ENCODE results near the gene SIRT1. TPM values are rescaled to one million over a fixed set of nuclear protein-coding genes. Genes with fewer than 3 reads are reported as not detected.

SIRT1 gene
- polyA plus RNA-seq, 1 donor (not counting 4 experiments of a cell fraction or from before 2014, with no cell fraction given) = 9.8 TPM

GRCh38 chr10:67955614-67956013 is 71.2 kb downstream of the SIRT1 start:
- H3K9me3 ChIP-seq (ENCODE audit: control insufficient read depth, low read depth, low read length) = no peaks in the 10 kb centered on the region
- H3K4me3 ChIP-seq (ENCODE audit: control insufficient read depth in 2 of 3, extremely low read depth in 1 of 3, insufficient read depth in 2 of 3, low read depth in 1 of 3, low read length in 3 of 3) = no peak overlapping the region
- no peak overlapping the region for H3K4me2 ChIP-seq (ENCODE audit: control insufficient read depth, extremely low read depth, insufficient read depth, low read depth, low read length)
- H2AFZ ChIP-seq (ENCODE audit: control insufficient read depth, low read length) = no peak overlapping the region
- no peaks in the 10 kb centered on the region for H4K20me1 ChIP-seq (ENCODE audit: control insufficient read depth, extremely low read depth, insufficient read depth, low read length)
- H3K4me1 ChIP-seq (ENCODE audit: control insufficient read depth, extremely low read depth, insufficient read depth, low read length) = no peaks in the 10 kb centered on the region
- peaks cover 6 to 7% of the 10 kb centered on the region in 2 experiments for H3K36me3 ChIP-seq (ENCODE audit: control insufficient read depth in 2 of 2, extremely low read depth in 1 of 2, insufficient read depth in 2 of 2, low read length in 2 of 2)
- no peak for FAIRE-seq
- H3K9ac ChIP-seq (ENCODE audit: control insufficient read depth, extremely low read depth, insufficient read depth, low read length) = no peak overlapping the region
- H3K9me1 ChIP-seq (ENCODE audit: control insufficient read depth, extremely low read depth, insufficient read depth, low read length) = no peaks in the 10 kb centered on the region
- no peaks in the 10 kb centered on the region for H3K27me3 ChIP-seq (ENCODE audit: control insufficient read depth, extremely low read depth, insufficient read depth, low read length)
- dilution Hi-C loops (cut with MboI; ENCODE audit: extremely low pct_ligation_motif_present, low sequenced_read_pairs) = no loop called here
- no peaks in the 10 kb centered on the region for H3K79me2 ChIP-seq (ENCODE audit: control insufficient read depth, insufficient read depth, low read length)
- no peak for TF ChIP-seq CTCF (optimal IDR thresholded peaks at IDR 0.05 in 1 of 3, IDR thresholded peaks at IDR 0.05 in 1 of 3, conservative IDR thresholded peaks at IDR 0.05 in 1 of 3; ENCODE audit: extremely low read depth in 1 of 3, insufficient read depth in 2 of 3, low read length in 3 of 3)
- no peak for TF ChIP-seq EZH2 (IDR thresholded peaks at IDR 0.05; ENCODE audit: low read length)
- no peak overlapping the region for H3K27ac ChIP-seq (ENCODE audit: control insufficient read depth, insufficient read depth, low read length)
- DNase-seq (ENCODE audit: low read depth, low spot score) = no peak

DNA sequence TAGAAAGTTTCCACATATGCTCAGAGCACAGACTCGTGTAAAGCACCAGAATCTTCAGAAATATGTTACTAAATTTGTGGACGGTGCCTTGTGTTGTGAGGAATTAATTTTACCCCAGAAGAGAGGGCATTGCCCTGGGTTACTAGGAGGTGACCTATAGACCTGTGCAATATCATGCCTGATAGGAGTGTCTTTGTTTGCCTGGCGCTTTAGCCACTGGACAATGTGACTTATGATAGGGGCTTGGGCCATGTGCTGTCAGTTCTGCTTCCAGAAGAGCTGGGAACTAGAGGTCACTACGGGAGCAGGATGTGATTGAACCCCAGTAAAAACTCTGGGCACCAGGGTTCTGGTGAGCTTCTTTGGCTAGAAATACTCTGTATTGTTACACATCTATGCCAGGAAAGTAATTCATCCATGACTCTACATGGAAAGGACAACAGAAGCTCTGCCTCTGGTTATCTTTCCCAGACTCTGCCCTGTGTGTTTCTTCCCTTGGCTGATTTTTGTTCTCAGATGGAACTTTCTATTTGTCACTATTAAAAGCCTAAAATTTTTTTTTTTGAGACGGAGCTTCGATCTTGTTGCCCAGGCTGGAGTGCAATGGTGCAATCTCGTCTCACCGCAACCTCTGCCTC is 75.5 kb downstream of the SIRT1 start:
- no peak for TF ChIP-seq CTCF (optimal IDR thresholded peaks at IDR 0.05 in 1 of 3, IDR thresholded peaks at IDR 0.05 in 1 of 3, conservative IDR thresholded peaks at IDR 0.05 in 1 of 3; ENCODE audit: extremely low read depth in 1 of 3, insufficient read depth in 2 of 3, low read length in 3 of 3)
- TF ChIP-seq EZH2 (IDR thresholded peaks at IDR 0.05; ENCODE audit: low read length) = no peak
- Histone ChIP-seq H3K9ac (ENCODE audit: control insufficient read depth, extremely low read depth, insufficient read depth, low read length) (no peak overlapping the region), H3K36me3 (ENCODE audit: control insufficient read depth in 2 of 2, extremely low read depth in 1 of 2, insufficient read depth in 2 of 2, low read length in 2 of 2) (peaks cover under 1 to 8% of the 10 kb centered on the region in 2 experiments), H3K79me2 (ENCODE audit: control insufficient read depth, insufficient read depth, low read length) (no peaks in the 10 kb centered on the region), H3K9me1 (ENCODE audit: control insufficient read depth, extremely low read depth, insufficient read depth, low read length) (no peaks in the 10 kb centered on the region), H3K27me3 (ENCODE audit: control insufficient read depth, extremely low read depth, insufficient read depth, low read length) (no peaks in the 10 kb centered on the region), H3K4me3 (ENCODE audit: control insufficient read depth in 2 of 3, extremely low read depth in 1 of 3, insufficient read depth in 2 of 3, low read depth in 1 of 3, low read length in 3 of 3) (no peak overlapping the region), H4K20me1 (ENCODE audit: control insufficient read depth, extremely low read depth, insufficient read depth, low read length) (no peaks in the 10 kb centered on the region), H2AFZ (ENCODE audit: control insufficient read depth, low read length) (no peak overlapping the region), H3K27ac (ENCODE audit: control insufficient read depth, insufficient read depth, low read length) (no peak overlapping the region), H3K4me2 (ENCODE audit: control insufficient read depth, extremely low read depth, insufficient read depth, low read depth, low read length) (no peak overlapping the region), H3K9me3 (ENCODE audit: control insufficient read depth, low read depth, low read length) (no peaks in the 10 kb centered on the region), H3K4me1 (ENCODE audit: control insufficient read depth, extremely low read depth, insufficient read depth, low read length) (no peaks in the 10 kb centered on the region)
- DNase-seq (ENCODE audit: low read depth, low spot score) (no peak), FAIRE-seq (no peak)
- dilution Hi-C loops (cut with MboI; ENCODE audit: extremely low pct_ligation_motif_present, low sequenced_read_pairs) = no loop called here

Measured in keratinocyte (primary cell).